ENCODE results near the gene ASIC3.

The ASIC3 gene

GRCh38 chr7:151062399-151063211, 14.3 kb downstream of the ASIC3 start:
- H3K79me1 ChIP-seq (replicated peaks; ENCODE audit: low read length, poor library complexity, severe bottlenecking), result peaks cover 22% of the 10 kb centered on the region
- H4K8ac ChIP-seq (ENCODE audit: low read length), result peak overlapping the region; percentile 66
- peaks cover 37 to 46% of the 10 kb centered on the region in 2 experiments for H3K36me3 ChIP-seq (ENCODE audit: control insufficient read depth in 1 of 2, insufficient read depth in 2 of 2, low read depth in 1 of 2, low read length in 2 of 2)
- WGBS, result 18% methylated on average over 38 of the region's 43 CpGs
- peak overlapping the region in 1 of 2 experiments; percentile 5 for H3K23ac ChIP-seq (ENCODE audit: low read length in 2 of 2)
- H2AFZ ChIP-seq (ENCODE audit: low read depth, low read length), result no peak overlapping the region
- H3K4ac ChIP-seq (ENCODE audit: low read depth in 1 of 2, low read length in 2 of 2), result peak overlapping the region; percentile 42 to 46
- H3K27ac ChIP-seq (ENCODE audit: low read length, poor library complexity, severe bottlenecking), result peak overlapping the region; percentile 98
- H2BK120ac ChIP-seq (ENCODE audit: low read depth, low read length), result peak overlapping the region; percentile 76
- H3K18ac ChIP-seq (ENCODE audit: low read depth in 1 of 2, low read length in 2 of 2), result peak overlapping the region; percentile 90
- H3K4me2 ChIP-seq (ENCODE audit: low read length, poor library complexity, severe bottlenecking), result peak overlapping the region; percentile 81
- H3K27me3 ChIP-seq (ENCODE audit: control insufficient read depth in 1 of 2, insufficient read depth in 1 of 2, low read length in 2 of 2), result no peaks in the 10 kb centered on the region
- peak; percentile 83 for DNase-seq
- peak overlapping the region; percentile 98 for H2BK5ac ChIP-seq (ENCODE audit: low read depth, low read length, poor library complexity, severe bottlenecking)
- H3K4me1 ChIP-seq (ENCODE audit: control insufficient read depth, insufficient read depth, low read depth, low read length), result peaks cover 54% of the 10 kb centered on the region
- H3K9ac ChIP-seq (ENCODE audit: low read length), result peak overlapping the region; percentile 69
- peak overlapping the region; percentile 96 for H4K91ac ChIP-seq (ENCODE audit: low read length)
- peak overlapping the region; percentile 57 to 93 for H3K4me3 ChIP-seq (ENCODE audit: insufficient read depth in 1 of 2, low read depth in 1 of 2, low read length in 2 of 2)
- peak overlapping the region; percentile 88 for H2BK15ac ChIP-seq (ENCODE audit: low read depth, poor library complexity, severe bottlenecking)
- peak overlapping the region; percentile 55 for H2AK5ac ChIP-seq (ENCODE audit: low read length, severe bottlenecking)
- peak overlapping the region; percentile 51 to 87 for H2BK12ac ChIP-seq (ENCODE audit: low read length in 2 of 2)
- peak overlapping the region in 1 of 2 experiments; percentile 86 for H3K14ac ChIP-seq (ENCODE audit: low read length in 2 of 2)
- no peaks in the 10 kb centered on the region for H3K9me3 ChIP-seq (ENCODE audit: control insufficient read depth, low read length)

- H3K79me1 ChIP-seq (replicated peaks; ENCODE audit: low read length, poor library complexity, severe bottlenecking), result peaks cover 22% of the 10 kb centered on the region
- 23% methylated on average over 11 of the region's 11 CpGs for WGBS
- no peaks in the 10 kb centered on the region for H3K9me3 ChIP-seq (ENCODE audit: control insufficient read depth, low read length)
- H3K27ac ChIP-seq (ENCODE audit: low read length, poor library complexity, severe bottlenecking), result peak overlapping the region; percentile 81
- peak overlapping the region; percentile 88 for H2BK15ac ChIP-seq (ENCODE audit: low read depth, poor library complexity, severe bottlenecking)
- peak overlapping the region; percentile 76 for H2BK120ac ChIP-seq (ENCODE audit: low read depth, low read length)
- peaks cover 43 to 50% of the 10 kb centered on the region in 2 experiments for H3K36me3 ChIP-seq (ENCODE audit: control insufficient read depth in 1 of 2, insufficient read depth in 2 of 2, low read depth in 1 of 2, low read length in 2 of 2)
- peak overlapping the region; percentile 29 for H3K9ac ChIP-seq (ENCODE audit: low read length)
- no peak overlapping the region for H2AFZ ChIP-seq (ENCODE audit: low read depth, low read length)
- no peak overlapping the region for H3K14ac ChIP-seq (ENCODE audit: low read length in 2 of 2)
- H3K4me2 ChIP-seq (ENCODE audit: low read length, poor library complexity, severe bottlenecking), result peak overlapping the region; percentile 76
- DNase-seq, result peak; percentile 85
- no peak overlapping the region for H3K18ac ChIP-seq (ENCODE audit: low read depth in 1 of 2, low read length in 2 of 2)
- no peak overlapping the region for H4K91ac ChIP-seq (ENCODE audit: low read length)
- H3K4me3 ChIP-seq (ENCODE audit: insufficient read depth in 1 of 2, low read depth in 1 of 2, low read length in 2 of 2), result peak overlapping the region; percentile 55 to 57
- no peaks in the 10 kb centered on the region for H3K27me3 ChIP-seq (ENCODE audit: control insufficient read depth in 1 of 2, insufficient read depth in 1 of 2, low read length in 2 of 2)
- no peak overlapping the region for H4K8ac ChIP-seq (ENCODE audit: low read length)
- H3K4ac ChIP-seq (ENCODE audit: low read depth in 1 of 2, low read length in 2 of 2), result peak overlapping the region in 1 of 2 experiments; percentile 42
- H2AK5ac ChIP-seq (ENCODE audit: low read length, severe bottlenecking), result peak overlapping the region; percentile 23
- peaks cover 58% of the 10 kb centered on the region for H3K4me1 ChIP-seq (ENCODE audit: control insufficient read depth, insufficient read depth, low read depth, low read length)
- H2BK12ac ChIP-seq (ENCODE audit: low read length in 2 of 2), result peak overlapping the region in 1 of 2 experiments; percentile 23
- H2BK5ac ChIP-seq (ENCODE audit: low read depth, low read length, poor library complexity, severe bottlenecking), result peak overlapping the region; percentile 48
- H3K23ac ChIP-seq (ENCODE audit: low read length in 2 of 2), result no peak overlapping the region
Observed at GRCh38 chr7:151063212-151063561, 14.9 kb downstream of the ASIC3 start.

GRCh38 chr7:151064454-151064853, 16.1 kb downstream of the ASIC3 start:
- Histone ChIP-seq H3K4me3 (ENCODE audit: insufficient read depth in 1 of 2, low read depth in 1 of 2, low read length in 2 of 2) (no peak overlapping the region), H3K18ac (ENCODE audit: low read depth in 1 of 2, low read length in 2 of 2) (no peak overlapping the region), H2AK5ac (ENCODE audit: low read length, severe bottlenecking) (no peak overlapping the region), H3K23ac (ENCODE audit: low read length in 2 of 2) (no peak overlapping the region), H2BK12ac (ENCODE audit: low read length in 2 of 2) (no peak overlapping the region), H3K79me1 (replicated peaks; ENCODE audit: low read length, poor library complexity, severe bottlenecking) (peaks cover 26% of the 10 kb centered on the region), H2BK120ac (ENCODE audit: low read depth, low read length) (no peak overlapping the region), H3K4me1 (ENCODE audit: control insufficient read depth, insufficient read depth, low read depth, low read length) (peaks cover 50% of the 10 kb centered on the region), H3K36me3 (ENCODE audit: control insufficient read depth in 1 of 2, insufficient read depth in 2 of 2, low read depth in 1 of 2, low read length in 2 of 2) (peaks cover 53 to 57% of the 10 kb centered on the region in 2 experiments), H3K14ac (ENCODE audit: low read length in 2 of 2) (no peak overlapping the region), H4K91ac (ENCODE audit: low read length) (peak overlapping the region; percentile 45), H3K9me3 (ENCODE audit: control insufficient read depth, low read length) (no peaks in the 10 kb centered on the region), H2AFZ (ENCODE audit: low read depth, low read length) (no peak overlapping the region), H3K27me3 (ENCODE audit: control insufficient read depth in 1 of 2, insufficient read depth in 1 of 2, low read length in 2 of 2) (no peaks in the 10 kb centered on the region), H3K4ac (ENCODE audit: low read depth in 1 of 2, low read length in 2 of 2) (no peak overlapping the region), H2BK15ac (ENCODE audit: low read depth, poor library complexity, severe bottlenecking) (no peak overlapping the region), H3K9ac (ENCODE audit: low read length) (no peak overlapping the region), H2BK5ac (ENCODE audit: low read depth, low read length, poor library complexity, severe bottlenecking) (no peak overlapping the region), H3K27ac (ENCODE audit: low read length, poor library complexity, severe bottlenecking) (no peak overlapping the region), H4K8ac (ENCODE audit: low read length) (no peak overlapping the region), H3K4me2 (ENCODE audit: low read length, poor library complexity, severe bottlenecking) (no peak overlapping the region)
- no peak for DNase-seq
- 98% methylated on average over 18 of the region's 18 CpGs for WGBS

GRCh38 chr7:151064993-151065392, 16.7 kb downstream of the ASIC3 start:
- Histone ChIP-seq H3K23ac (ENCODE audit: low read length in 2 of 2) (no peak overlapping the region), H2BK12ac (ENCODE audit: low read length in 2 of 2) (no peak overlapping the region), H2BK5ac (ENCODE audit: low read depth, low read length, poor library complexity, severe bottlenecking) (no peak overlapping the region), H2AK5ac (ENCODE audit: low read length, severe bottlenecking) (no peak overlapping the region), H2AFZ (ENCODE audit: low read depth, low read length) (no peak overlapping the region), H3K4me2 (ENCODE audit: low read length, poor library complexity, severe bottlenecking) (no peak overlapping the region), H4K91ac (ENCODE audit: low read length) (peak overlapping the region; percentile 45), H3K27ac (ENCODE audit: low read length, poor library complexity, severe bottlenecking) (no peak overlapping the region), H2BK15ac (ENCODE audit: low read depth, poor library complexity, severe bottlenecking) (no peak overlapping the region), H3K79me1 (replicated peaks; ENCODE audit: low read length, poor library complexity, severe bottlenecking) (peaks cover 31% of the 10 kb centered on the region), H3K18ac (ENCODE audit: low read depth in 1 of 2, low read length in 2 of 2) (no peak overlapping the region), H3K9me3 (ENCODE audit: control insufficient read depth, low read length) (no peaks in the 10 kb centered on the region), H3K4me1 (ENCODE audit: control insufficient read depth, insufficient read depth, low read depth, low read length) (peaks cover 50% of the 10 kb centered on the region), H3K36me3 (ENCODE audit: control insufficient read depth in 1 of 2, insufficient read depth in 2 of 2, low read depth in 1 of 2, low read length in 2 of 2) (peaks cover 58 to 62% of the 10 kb centered on the region in 2 experiments), H3K4ac (ENCODE audit: low read depth in 1 of 2, low read length in 2 of 2) (no peak overlapping the region), H4K8ac (ENCODE audit: low read length) (no peak overlapping the region), H3K9ac (ENCODE audit: low read length) (no peak overlapping the region), H2BK120ac (ENCODE audit: low read depth, low read length) (no peak overlapping the region), H3K27me3 (ENCODE audit: control insufficient read depth in 1 of 2, insufficient read depth in 1 of 2, low read length in 2 of 2) (no peaks in the 10 kb centered on the region), H3K4me3 (ENCODE audit: insufficient read depth in 1 of 2, low read depth in 1 of 2, low read length in 2 of 2) (no peak overlapping the region), H3K14ac (ENCODE audit: low read length in 2 of 2) (no peak overlapping the region)
- DNase-seq, result no peak
- WGBS, result 100% methylated on average over 5 of the region's 6 CpGs
